GM21360 (cell line): ENCODE data around the gene HJV.
"Not testable (repeated sequence)": the region's sequence is repeated elsewhere in the genome, so short reads cannot be mapped to it uniquely, and the experiment has no call there.

Experiments
- ATAC-seq: cut with Tn5 transposase; IDR thresholded peaks from one replicate; pipeline ENCODE4 v1.9.1; 2021; ENCODE audit warnings: mild to moderate bottlenecking, moderate library complexity; ENCODE audit not compliant: unreplicated experiment

The HJV gene

DNA sequence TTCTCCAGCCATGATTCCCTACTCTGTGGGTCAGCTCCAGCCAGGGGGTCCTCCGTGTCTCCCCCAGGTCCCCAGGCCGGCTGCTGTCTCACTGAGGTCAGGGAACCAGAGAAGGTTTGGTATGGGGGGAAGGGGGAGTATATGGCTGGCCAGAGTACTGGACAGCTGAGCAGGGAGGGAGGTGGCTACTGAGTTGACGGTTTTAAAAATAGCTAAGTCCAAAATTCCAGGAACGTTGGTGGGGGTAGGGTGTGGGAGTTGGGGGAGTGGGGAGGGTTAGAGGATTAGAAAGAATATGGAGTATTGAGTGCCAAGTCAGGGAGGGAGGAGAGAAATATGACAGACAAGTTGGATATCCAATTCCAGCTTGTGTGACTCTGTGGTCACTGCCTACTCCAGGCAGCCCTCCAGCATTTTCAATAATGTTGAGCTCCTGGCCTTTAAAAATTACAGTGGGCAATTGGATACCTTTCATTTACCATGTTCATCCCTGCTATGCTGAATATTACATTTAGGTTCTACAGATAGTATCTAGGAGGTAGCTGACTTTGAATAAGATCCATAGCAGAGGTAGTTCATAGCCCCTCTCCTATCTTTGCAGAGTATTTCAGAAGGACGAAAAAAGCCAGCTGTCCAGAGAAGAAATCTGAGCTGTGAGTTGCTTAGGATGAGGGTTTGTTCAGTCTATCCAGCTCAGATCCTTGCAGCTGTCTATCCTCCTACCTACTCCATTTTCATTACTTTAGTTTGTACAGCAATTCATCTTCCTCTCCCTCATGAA, at the start of gene HJV:
HJV (minus strand) TSS at position 114 of the 781 bp plus-strand sequence. CDS start 1,504 bp downstream, outside the sequence.
- ATAC-seq: no peak

- not testable (repeated sequence) for ATAC-seq
Measured at GRCh38 chr1:146059148-146059547, 37.6 kb upstream of the HJV start.

- ATAC-seq: peak; percentile 84
Measured at GRCh38 chr1:146051852-146052676, 30.5 kb upstream of the HJV start.

- ATAC-seq: no peak
Measured at GRCh38 chr1:146051452-146051851, 29.9 kb upstream of the HJV start.

GRCh38 chr1:146050652-146050963, 29.1 kb upstream of the HJV start:
- not testable (repeated sequence) for ATAC-seq

- ATAC-seq: not testable (repeated sequence)
Measured at GRCh38 chr1:146049866-146050651, 28.5 kb upstream of the HJV start.

GRCh38 chr1:146049436-146049835, 27.9 kb upstream of the HJV start:
- ATAC-seq: no peak

GRCh38 chr1:146048514-146049115, 27.1 kb upstream of the HJV start:
- ATAC-seq: not testable (repeated sequence)

- no peak for ATAC-seq
Measured at GRCh38 chr1:146046664-146047063, 25.1 kb upstream of the HJV start.

DNA sequence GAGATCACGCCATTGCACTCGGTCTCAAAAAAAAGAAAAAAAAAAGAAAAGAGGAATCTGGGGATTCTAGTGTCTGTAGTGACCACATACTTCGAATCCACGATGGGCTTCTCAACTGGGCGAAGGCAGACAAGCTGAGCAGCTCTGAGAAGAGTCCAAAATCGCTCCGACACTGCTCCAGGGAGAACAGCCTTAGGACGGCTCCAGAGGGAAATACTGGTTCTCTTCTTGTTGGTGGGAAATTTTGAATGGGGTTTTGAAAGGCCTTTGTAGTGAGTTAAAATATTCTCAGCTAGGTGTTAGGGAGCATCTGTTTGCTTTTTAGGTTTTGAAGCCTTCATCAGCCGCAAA, 18.3 kb upstream of the HJV start:
- ATAC-seq: no peak

DNA sequence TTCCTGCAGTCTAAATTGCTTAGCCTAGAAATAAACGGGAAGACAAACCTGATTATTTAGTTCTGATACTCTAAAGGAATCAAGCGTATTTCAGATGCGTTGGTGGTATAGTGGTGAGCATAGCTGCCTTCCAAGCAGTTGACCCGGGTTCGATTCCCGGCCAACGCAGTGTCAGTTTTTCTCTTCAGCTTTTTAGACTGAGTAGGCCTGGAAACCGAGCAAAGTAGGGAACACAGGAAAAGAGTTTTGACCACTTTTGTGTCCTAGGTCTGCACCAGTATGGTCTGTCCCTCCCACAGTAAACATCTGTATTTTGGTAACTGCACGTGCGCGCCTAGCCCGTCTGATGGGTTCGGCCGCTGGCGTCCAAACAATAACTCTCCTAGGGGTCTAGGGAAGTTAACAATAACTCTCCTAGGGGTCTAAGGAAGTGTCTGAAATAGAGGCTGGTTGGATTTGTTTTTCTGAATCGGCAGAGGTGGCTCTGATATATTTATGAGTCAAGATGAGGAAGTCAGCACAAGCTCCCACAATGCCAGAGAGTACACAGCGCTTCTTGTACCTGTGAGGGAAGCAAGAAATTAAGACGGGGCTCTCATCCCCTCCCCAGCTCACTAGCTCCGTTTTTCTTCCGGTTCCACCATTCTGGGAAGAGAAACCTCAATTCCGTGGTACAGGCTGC, 15.6 kb upstream of the HJV start:
- ATAC-seq: peak; percentile 24

DNA sequence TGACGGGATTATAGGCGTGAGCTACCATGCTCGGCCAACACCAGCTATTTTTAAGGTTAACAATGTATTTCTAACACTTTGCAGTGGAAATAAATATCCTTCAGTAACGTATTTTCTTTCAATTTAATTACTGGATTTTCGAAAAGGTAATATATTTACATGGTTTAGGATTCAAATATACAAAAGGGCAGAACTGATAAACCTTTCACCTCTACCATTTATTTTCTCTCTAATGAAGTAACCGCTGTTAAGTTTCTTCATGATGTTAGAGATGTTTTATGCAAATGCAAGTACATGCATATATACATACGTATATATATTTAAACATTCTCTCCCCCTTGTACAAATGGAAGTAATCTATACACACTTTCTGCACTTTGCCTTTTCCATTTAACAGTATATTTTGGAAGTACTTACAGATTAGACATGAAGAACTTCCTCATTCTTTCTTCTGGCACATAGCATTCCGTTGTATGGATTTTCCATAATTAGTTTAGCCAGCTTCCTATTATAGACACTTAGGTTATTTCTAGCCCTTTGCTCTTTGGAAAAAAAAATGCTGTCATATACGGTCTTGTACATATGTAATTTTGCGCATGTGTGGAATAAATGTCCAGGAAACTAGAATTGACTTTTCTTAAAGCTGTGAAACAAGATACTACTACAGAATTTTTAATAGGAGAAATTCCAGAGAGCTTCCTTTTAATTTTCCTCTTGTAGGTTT, 14.9 kb upstream of the HJV start:
- ATAC-seq: no peak

- ATAC-seq: no peak
Measured at GRCh38 chr1:146035048-146035423, 13.5 kb upstream of the HJV start.

DNA sequence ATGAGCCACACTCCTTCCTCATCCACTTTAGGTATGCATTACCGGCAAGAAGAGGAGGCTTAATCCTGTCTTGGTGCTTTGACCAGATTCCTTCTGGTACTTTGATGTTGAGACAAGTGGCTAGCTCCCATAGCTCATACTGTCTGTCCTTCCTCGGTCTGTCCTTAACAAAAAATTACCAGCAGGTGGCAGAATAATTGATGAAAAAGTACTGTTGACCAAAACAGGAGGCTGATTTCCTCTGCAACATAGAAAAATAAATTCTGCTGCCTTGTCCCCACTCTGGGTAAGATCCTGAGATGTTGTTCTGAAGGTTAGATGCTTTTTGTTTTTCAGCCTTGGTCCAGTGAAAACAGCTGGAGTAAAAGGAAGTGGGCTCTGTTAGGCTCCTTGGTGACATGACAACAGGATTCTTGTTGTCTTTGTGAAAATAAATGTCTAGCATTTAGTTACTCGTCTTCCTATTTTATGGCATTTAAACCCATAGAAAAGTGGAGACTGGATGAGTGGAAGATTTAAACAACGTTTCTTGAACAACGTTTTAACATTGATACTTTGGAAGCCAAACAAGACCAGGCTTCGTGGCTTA, 11.2 kb upstream of the HJV start:
- no peak for ATAC-seq

DNA sequence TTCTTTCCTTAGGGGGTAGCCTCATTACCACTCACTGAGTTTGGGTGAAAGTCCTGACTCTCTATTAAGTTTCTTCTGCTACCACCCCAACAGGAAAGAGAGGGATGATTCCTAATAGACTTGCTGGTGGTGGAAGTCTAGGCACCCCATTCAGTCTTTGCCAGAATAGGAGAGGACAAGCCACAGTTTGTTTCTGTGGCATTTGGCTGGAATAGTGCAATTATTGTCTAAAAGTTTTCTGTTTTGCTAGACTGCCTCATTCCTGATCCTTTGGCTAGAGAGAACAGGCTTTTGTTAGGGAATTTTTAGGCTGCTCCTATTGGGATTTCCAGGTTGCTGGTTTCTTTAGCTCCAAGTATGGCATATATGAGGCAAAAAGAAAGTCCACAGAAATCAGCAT, 9.9 kb upstream of the HJV start:
- ATAC-seq: no peak

- no peak for ATAC-seq
Measured at GRCh38 chr1:146029117-146029516, 7.6 kb upstream of the HJV start.

DNA sequence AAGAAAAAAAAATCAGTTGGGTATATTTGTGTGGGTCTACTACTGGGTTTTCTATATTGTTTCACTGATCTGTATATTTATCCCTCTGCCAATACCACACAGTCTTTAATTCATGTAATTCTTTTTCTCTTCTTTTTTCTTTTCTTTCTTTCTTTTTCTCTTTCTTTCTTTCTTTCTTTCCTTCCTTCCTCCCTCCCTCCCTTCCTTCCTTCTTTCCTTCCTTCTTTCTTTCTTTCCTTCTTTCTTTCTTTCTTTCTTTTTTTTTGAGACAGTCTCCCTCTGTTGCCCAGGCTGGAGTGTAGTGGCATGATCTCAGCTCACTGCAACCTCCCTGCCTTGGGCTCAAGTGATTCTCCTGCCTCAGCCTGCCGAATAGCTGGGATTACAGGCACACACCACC, 5.1 kb upstream of the HJV start:
- not testable (repeated sequence) for ATAC-seq

DNA sequence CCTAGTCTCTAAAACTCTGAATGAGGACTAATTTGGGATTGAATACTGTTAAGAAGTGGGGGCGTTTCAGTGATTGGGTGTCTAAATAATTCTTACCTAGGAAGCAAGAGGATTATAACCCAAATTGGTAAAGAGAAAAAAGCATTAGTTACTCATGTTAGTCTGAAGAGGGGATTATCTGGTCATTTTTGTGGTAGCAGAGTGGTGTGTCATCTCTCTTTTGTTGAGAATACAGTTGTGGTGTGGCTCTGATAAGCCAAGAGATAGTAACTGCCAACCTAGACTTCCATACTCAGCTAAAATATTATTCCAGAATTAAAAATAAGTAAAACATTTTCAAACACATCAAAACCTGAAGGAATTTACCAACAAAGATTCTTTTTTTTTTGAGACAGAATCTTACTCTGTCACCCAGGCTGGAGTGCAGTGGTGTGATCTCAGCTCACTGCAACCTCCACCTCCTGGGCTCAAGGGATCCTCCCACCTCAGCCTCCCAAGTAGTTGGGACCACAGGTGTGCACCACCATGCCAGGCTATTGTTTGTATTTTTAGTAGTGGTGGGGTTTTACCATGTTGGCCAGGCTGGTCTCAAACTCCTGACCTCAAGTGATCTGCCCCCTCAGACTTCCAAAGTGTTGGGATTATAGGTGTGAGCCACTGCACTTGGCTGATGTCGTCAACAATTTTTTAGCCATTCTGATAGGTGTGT, 4.4 kb upstream of the HJV start:
- ATAC-seq: not testable (repeated sequence)
